ENCODE measurements around the gene ASAP2.

DNA sequence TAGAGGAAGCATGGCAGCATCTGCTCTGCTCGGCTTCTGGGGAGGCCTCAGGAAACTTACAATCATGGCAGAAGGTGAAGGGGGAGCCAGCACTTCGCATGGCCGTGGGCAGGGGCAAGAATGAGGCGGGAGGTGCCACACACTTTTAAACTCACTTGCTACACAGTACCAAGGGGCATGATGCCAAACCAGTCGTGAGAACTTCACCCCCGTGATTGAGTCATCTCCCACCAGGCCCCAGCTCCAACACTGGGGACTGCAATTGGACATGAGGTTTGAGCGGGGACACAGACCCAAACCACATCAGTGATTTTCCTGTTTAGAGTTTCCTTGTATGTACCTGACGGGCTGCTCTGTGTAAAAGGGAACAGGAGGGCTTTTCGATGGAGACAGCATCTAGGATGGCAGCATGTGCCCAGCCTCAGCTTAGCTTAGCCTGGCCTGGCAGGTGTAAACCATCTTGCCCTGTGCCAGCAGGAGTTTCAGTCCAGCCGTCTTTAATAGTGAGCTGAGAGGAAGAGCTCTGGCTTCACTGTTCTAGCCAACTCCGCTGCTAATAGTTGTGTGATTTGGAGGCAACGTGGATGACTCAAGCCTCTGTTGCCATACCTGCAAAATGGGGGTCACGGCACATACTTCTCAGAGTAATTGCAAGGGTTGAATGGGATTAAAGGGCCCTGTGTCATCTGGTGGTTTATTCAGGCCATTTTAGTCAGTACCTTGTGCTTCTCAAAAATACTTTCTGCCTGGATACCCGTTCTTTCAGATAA, 101.8 kb downstream of the ASAP2 start:
- TF ChIP-seq TAF1 (IDR thresholded peaks at IDR 0.05; ENCODE audit: borderline replicate concordance, insufficient read depth, low read length) (no peak), POLR2AphosphoS5 (IDR thresholded peaks at IDR 0.05; ENCODE audit: low read depth, low read length) (no peak)

Data from PFSK-1 (cell line).